Hepatocyte (in vitro differentiated cells): ENCODE measurements around the gene TP53I13.

Experiments
- EZH2phosphoT487 ChIP-seq: fragments of 200-600 bp; sonication (generic); IDR thresholded peaks from one replicate; pipeline ENCODE4 v1.6.1; 2018; ENCODE audit warnings: antibody characterized with exemption, mild to moderate bottlenecking, low read depth, moderate library complexity; ENCODE audit not compliant: unreplicated experiment, severe bottlenecking
- TF ChIP-seq, protein P1 (sequence below): fragments of 200-600 bp; sonication (generic); IDR thresholded peaks from 2 replicates; pipeline ENCODE4 v1.5.1; 2016; ENCODE audit warnings: antibody characterized with exemption, mild to moderate bottlenecking; ENCODE audit not compliant: poor library complexity

DNA sequence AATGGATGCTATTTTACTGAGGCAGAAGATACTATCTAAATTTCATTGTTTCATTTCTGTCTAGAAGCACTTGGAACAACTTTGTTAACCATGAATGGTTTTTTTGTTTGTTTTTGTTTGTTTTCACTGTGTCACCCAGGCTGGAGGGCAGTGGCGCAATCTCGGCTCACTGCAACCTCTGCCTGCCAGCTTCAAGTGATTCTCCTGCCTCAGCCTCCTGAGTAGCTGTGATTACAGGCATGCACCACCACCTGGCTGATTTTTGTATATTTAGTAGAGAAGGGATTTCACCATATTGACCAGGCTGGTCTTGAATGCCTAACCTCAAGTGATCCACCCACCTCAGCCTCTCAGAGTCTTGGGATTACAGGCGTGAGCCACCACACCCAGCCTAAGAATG is 42.2 kb upstream of the TP53I13 start:
- TF ChIP-seq, protein P1, sequence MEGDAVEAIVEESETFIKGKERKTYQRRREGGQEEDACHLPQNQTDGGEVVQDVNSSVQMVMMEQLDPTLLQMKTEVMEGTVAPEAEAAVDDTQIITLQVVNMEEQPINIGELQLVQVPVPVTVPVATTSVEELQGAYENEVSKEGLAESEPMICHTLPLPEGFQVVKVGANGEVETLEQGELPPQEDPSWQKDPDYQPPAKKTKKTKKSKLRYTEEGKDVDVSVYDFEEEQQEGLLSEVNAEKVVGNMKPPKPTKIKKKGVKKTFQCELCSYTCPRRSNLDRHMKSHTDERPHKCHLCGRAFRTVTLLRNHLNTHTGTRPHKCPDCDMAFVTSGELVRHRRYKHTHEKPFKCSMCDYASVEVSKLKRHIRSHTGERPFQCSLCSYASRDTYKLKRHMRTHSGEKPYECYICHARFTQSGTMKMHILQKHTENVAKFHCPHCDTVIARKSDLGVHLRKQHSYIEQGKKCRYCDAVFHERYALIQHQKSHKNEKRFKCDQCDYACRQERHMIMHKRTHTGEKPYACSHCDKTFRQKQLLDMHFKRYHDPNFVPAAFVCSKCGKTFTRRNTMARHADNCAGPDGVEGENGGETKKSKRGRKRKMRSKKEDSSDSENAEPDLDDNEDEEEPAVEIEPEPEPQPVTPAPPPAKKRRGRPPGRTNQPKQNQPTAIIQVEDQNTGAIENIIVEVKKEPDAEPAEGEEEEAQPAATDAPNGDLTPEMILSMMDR = no peak
- TF ChIP-seq EZH2phosphoT487 = no peak
